HepG2 (cell line): ENCODE measurements around the gene ALS2. TPM values are rescaled to one million over a fixed set of nuclear protein-coding genes. Genes with fewer than 3 reads are reported as not detected.

Experiments used
- ATAC-seq: fragments of 200-7000 bp; cut with Tn5 transposase; 3 replicates; pipeline ENCODE4 v1.9.1; 2020; ENCODE audit warnings: mild to moderate bottlenecking, moderate library complexity
- BruUV-seq: library from RNA; stranded (reverse); fragments of 400-500 nt; replicated peaks from 2 replicates; lab custom pipeline; 2021; lab: Mats Ljungman, UMichigan
- CTCF ChIA-PET: fragments of 300-600 bp; formaldehyde crosslinking; extraction: SDS; loops from one replicate; lab custom pipeline; 2021; ENCODE audit warnings: low total read pairs, inconsistent platforms, low intra/inter-chr PET ratio; lab: Yijun Ruan, JAX
- POLR2A ChIA-PET: fragments of 350-600 bp; sonication (Branson Sonifier 250); formaldehyde crosslinking; loops from one replicate; lab custom pipeline; 2020; ENCODE audit warnings: antibody characterized with exemption, inconsistent platforms; lab: Yijun Ruan, JAX
- DNase-seq: peaks from one replicate; pipeline ENCODE4 v3.0.0-alpha.2; 2015; ENCODE audit warnings: low spot score
- FAIRE-seq: peaks from 3 replicates; lab custom pipeline; 2011; peaks lifted over from hg19 to GRCh38; lab: Jason Lieb, UNC
- H2AFZ ChIP-seq: one replicate; pipeline ENCODE4 v1.6.1; 2011; ENCODE audit warnings: low read length, inconsistent platforms
- H3K27ac ChIP-seq: fragments of 300-600 bp; 3 replicates; pipeline ENCODE4 v1.8.0; 2011; ENCODE audit warnings: mixed run types, mild to moderate bottlenecking, mixed read lengths, low read length, inconsistent platforms; ENCODE audit not compliant: insufficient read depth; ENCODE audit errors: extremely low read length
- H3K27me3 ChIP-seq, 2 experiments: fragments of 200-600 bp in 1 of 2; 2 replicates in 1 of 2; 3 replicates in 1 of 2; pipeline versions ENCODE4 v1.6.0 to v1.8.0; 2011; ENCODE audit warnings: low read length in 2 of 2, mild to moderate bottlenecking in 2 of 2, moderate library complexity in 2 of 2, inconsistent platforms in 1 of 2; ENCODE audit not compliant: insufficient read depth in 2 of 2, control insufficient read depth in 1 of 2
- H3K36me3 ChIP-seq, 2 experiments: fragments of 200-600 bp in 1 of 2; replicated peaks in 1 of 2; 2 replicates in 1 of 2; 3 replicates in 1 of 2; pipeline versions ENCODE4 v1.5.1 to v1.8.0; 2011; ENCODE audit warnings: low read length in 2 of 2, inconsistent platforms in 1 of 2; ENCODE audit not compliant: insufficient read depth in 2 of 2, control insufficient read depth in 1 of 2
- H3K4me1 ChIP-seq: 2 replicates; pipeline ENCODE4 v1.5.1; 2012; ENCODE audit warnings: low read length, inconsistent platforms; ENCODE audit not compliant: insufficient read depth
- H3K4me2 ChIP-seq: 2 replicates; pipeline ENCODE4 v1.6.0; 2011; ENCODE audit warnings: low read depth, low read length, inconsistent platforms
- H3K4me3 ChIP-seq, 3 experiments: fragments of 200-600 bp in 1 of 3; sonication (generic), shearing (Covaris generic) in 1 of 3; replicated peaks in 1 of 3; 2 replicates each; pipeline ENCODE4 v1.5.1; 2011 to 2016; ENCODE audit warnings: low read length in 3 of 3, inconsistent platforms in 2 of 3, low read depth in 2 of 3, mild to moderate bottlenecking in 2 of 3, control low read depth in 1 of 3, mixed read lengths in 1 of 3; ENCODE audit not compliant: insufficient read depth in 1 of 3
- H3K79me2 ChIP-seq: one replicate; pipeline ENCODE4 v1.6.1; 2011; ENCODE audit warnings: low read length, inconsistent platforms; ENCODE audit not compliant: insufficient read depth
- H3K9ac ChIP-seq: 2 replicates; pipeline ENCODE4 v1.6.0; 2011; ENCODE audit warnings: mild to moderate bottlenecking, low read depth, low read length, inconsistent platforms; ENCODE audit not compliant: insufficient read depth
- H3K9me3 ChIP-seq: 2 replicates; pipeline ENCODE4 v1.5.1; 2012; ENCODE audit warnings: mild to moderate bottlenecking, low read length
- H4K20me1 ChIP-seq: 2 replicates; pipeline ENCODE4 v1.6.0; 2011; ENCODE audit warnings: inconsistent platforms, mild to moderate bottlenecking, low read length, moderate library complexity; ENCODE audit not compliant: insufficient read depth
- CBFB ChIP-seq: sonication (generic); formaldehyde crosslinking; IDR thresholded peaks from 2 replicates; pipeline ENCODE4 v1.4.0; 2020; ENCODE audit warnings: missing genetic modification reagents
- ISL2 ChIP-seq: sonication (generic); formaldehyde crosslinking; IDR thresholded peaks from 2 replicates; pipeline ENCODE4 v1.5.0; 2020; ENCODE audit warnings: missing genetic modification reagents
- NFE2L1 ChIP-seq: sonication (generic); formaldehyde crosslinking; IDR thresholded peaks from 2 replicates; pipeline ENCODE4 v1.4.0; 2020; ENCODE audit warnings: missing genetic modification reagents, mild to moderate bottlenecking, borderline replicate concordance
- SNRNP70 ChIP-seq: fragments of 200-400 bp; formaldehyde crosslinking; IDR thresholded peaks from 2 replicates; pipeline ENCODE4 v1.6.1; 2017; ENCODE audit warnings: mild to moderate bottlenecking, low read depth, low read length, moderate library complexity
- ZNF207 ChIP-seq: fragments of 450-650 bp; IDR thresholded peaks from 2 replicates; pipeline ENCODE4 v1.6.1; 2016; ENCODE audit warnings: antibody characterized with exemption, borderline replicate concordance
- WGBS: methylation state at CpG from one replicate; pipeline ENCODE4 v1.1.6; 2017; ENCODE audit warnings: low lambda C conversion rate; 5-methylcytosine and 5-hydroxymethylcytosine counted together
- in situ Hi-C: cut with HindIII; loops from 2 replicates; pipeline ENCODE4 v1.10.0; 2017; ENCODE audit warnings: low pct_unique_long_range_greater_than_20kb; ENCODE audit not compliant: extremely low pct_ligation_motif_present
- intact Hi-C: fragments of 100-400 bp; cut with micrococcal nuclease; formaldehyde crosslinking; loops from one replicate; pipeline ENCODE4 v1.10.0; 2022; ENCODE audit not compliant: unreplicated experiment
- polyA plus RNA-seq, 8 experiments: library from polyadenylated mRNA; depleted of rRNA in 3 of 8; stranded (reverse) in 7 of 8; unstranded in 1 of 8; fragments of >200 nt; fragmentation: Illumina TruSeq in 4 of 8; extraction: Trizol in 4 of 8; gene quantifications; 2 replicates each; pipeline versions ENCODE4 v1.2.1 to v1.2.3, GENCODE V29; 2011 to 2016; ENCODE audit warnings: low read depth in 4 of 8, missing spikeins in 1 of 8, mixed read lengths in 1 of 8; ENCODE audit not compliant: insufficient read depth in 1 of 8
- total RNA-seq, 5 experiments: library from RNA; depleted of rRNA; stranded (reverse); fragments of >200 nt; fragmentation: Illumina TruSeq; extraction: Trizol; gene quantifications; 2 replicates each; pipeline ENCODE4 v1.2.3, GENCODE V29; 2016; ENCODE audit warnings: low read depth in 1 of 5
- TF ChIP-seq, protein P1 (sequence below): sonication (generic); formaldehyde crosslinking; IDR thresholded peaks from 2 replicates; pipeline ENCODE4 v1.4.0; 2020; ENCODE audit warnings: missing genetic modification reagents
- TF ChIP-seq, protein P2 (sequence below): sonication (generic); formaldehyde crosslinking; IDR thresholded peaks from 2 replicates; pipeline ENCODE4 v1.9.0; 2021; ENCODE audit warnings: missing genetic modification reagents, borderline replicate concordance
- TF ChIP-seq, protein P3 (sequence below): IDR thresholded peaks from 2 replicates; pipeline ENCODE4 v1.6.1; 2016; ENCODE audit warnings: control low read depth
- TF ChIP-seq, protein P4 (sequence below): sonication (generic); formaldehyde crosslinking; IDR thresholded peaks from 2 replicates; pipeline ENCODE4 v1.4.0; 2020; ENCODE audit warnings: missing genetic modification reagents, borderline replicate concordance
- TF ChIP-seq, protein P5 (sequence below): sonication (generic); formaldehyde crosslinking; IDR thresholded peaks from 2 replicates; pipeline ENCODE4 v1.5.1; 2020; ENCODE audit warnings: missing genetic modification reagents, mild to moderate bottlenecking, borderline replicate concordance

Gene ALS2
- total and polyA plus RNA-seq, 2 of the 13 experiments (the other 11 are each of a cell fraction or from before 2014, with no cell fraction given) = 12.7 to 19.3 TPM

DNA sequence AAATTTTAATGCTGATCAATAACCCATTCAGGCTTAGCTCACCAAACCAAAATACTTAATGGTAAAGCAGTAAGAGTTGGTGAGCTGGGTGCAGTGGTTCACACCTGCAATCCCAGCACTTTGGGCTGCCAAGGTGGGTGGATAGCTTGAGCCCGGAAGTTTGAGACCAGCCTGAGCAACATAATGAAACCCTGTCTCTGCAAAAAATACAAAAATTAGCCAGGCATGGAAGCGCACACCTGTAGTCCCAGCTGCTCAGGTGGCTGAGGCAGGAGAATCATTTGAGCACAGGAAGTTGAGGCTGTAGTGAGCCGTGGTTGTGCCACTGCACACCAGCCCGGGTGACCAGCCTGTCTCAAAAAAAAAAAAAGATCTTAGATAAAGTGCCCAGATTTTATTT is 46.6 kb downstream of the ALS2 start:
- POLR2A ChIA-PET = no interaction called here
- no peak overlapping the region for H3K4me2 ChIP-seq
- no peaks in the 10 kb centered on the region for H4K20me1 ChIP-seq
- in situ Hi-C loops (no loop called here), intact Hi-C loops (no loop called here)
- CTCF ChIA-PET = no interaction called here
- H3K79me2 ChIP-seq = no peaks in the 10 kb centered on the region
- FAIRE-seq (no peak), DNase-seq (no peak), ATAC-seq (no peak)
- H3K9ac ChIP-seq = no peak overlapping the region
- peaks cover 13% of the 10 kb centered on the region for H3K4me1 ChIP-seq
- no peaks in the 10 kb centered on the region; a peak in 2 of 5 replicates for H3K36me3 ChIP-seq
- H3K4me3 ChIP-seq = no peak overlapping the region
- H3K27me3 ChIP-seq = no peaks in the 10 kb centered on the region
- no peak overlapping the region for H2AFZ ChIP-seq
- BruUV-seq = no TSS peak
- no peak overlapping the region for H3K27ac ChIP-seq
- 95% methylated on average over 4 of the region's 4 CpGs for WGBS
- H3K9me3 ChIP-seq = no peaks in the 10 kb centered on the region
- TF ChIP-seq, protein P1, sequence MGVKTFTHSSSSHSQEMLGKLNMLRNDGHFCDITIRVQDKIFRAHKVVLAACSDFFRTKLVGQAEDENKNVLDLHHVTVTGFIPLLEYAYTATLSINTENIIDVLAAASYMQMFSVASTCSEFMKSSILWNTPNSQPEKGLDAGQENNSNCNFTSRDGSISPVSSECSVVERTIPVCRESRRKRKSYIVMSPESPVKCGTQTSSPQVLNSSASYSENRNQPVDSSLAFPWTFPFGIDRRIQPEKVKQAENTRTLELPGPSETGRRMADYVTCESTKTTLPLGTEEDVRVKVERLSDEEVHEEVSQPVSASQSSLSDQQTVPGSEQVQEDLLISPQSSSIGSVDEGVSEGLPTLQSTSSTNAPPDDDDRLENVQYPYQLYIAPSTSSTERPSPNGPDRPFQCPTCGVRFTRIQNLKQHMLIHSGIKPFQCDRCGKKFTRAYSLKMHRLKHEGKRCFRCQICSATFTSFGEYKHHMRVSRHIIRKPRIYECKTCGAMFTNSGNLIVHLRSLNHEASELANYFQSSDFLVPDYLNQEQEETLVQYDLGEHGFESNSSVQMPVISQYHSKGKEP (CRISPR knock-in tag) = no peak
- TF ChIP-seq, protein P2, sequence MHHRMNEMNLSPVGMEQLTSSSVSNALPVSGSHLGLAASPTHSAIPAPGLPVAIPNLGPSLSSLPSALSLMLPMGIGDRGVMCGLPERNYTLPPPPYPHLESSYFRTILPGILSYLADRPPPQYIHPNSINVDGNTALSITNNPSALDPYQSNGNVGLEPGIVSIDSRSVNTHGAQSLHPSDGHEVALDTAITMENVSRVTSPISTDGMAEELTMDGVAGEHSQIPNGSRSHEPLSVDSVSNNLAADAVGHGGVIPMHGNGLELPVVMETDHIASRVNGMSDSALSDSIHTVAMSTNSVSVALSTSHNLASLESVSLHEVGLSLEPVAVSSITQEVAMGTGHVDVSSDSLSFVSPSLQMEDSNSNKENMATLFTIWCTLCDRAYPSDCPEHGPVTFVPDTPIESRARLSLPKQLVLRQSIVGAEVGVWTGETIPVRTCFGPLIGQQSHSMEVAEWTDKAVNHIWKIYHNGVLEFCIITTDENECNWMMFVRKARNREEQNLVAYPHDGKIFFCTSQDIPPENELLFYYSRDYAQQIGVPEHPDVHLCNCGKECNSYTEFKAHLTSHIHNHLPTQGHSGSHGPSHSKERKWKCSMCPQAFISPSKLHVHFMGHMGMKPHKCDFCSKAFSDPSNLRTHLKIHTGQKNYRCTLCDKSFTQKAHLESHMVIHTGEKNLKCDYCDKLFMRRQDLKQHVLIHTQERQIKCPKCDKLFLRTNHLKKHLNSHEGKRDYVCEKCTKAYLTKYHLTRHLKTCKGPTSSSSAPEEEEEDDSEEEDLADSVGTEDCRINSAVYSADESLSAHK (CRISPR knock-in tag) = no peak
- TF ChIP-seq, protein P3, sequence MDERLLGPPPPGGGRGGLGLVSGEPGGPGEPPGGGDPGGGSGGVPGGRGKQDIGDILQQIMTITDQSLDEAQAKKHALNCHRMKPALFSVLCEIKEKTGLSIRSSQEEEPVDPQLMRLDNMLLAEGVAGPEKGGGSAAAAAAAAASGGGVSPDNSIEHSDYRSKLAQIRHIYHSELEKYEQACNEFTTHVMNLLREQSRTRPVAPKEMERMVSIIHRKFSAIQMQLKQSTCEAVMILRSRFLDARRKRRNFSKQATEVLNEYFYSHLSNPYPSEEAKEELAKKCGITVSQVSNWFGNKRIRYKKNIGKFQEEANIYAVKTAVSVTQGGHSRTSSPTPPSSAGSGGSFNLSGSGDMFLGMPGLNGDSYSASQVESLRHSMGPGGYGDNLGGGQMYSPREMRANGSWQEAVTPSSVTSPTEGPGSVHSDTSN (CRISPR knock-in tag) = no peak
- no peak for TF ChIP-seq CBFB (CRISPR knock-in tag)
- TF ChIP-seq, protein P4, sequence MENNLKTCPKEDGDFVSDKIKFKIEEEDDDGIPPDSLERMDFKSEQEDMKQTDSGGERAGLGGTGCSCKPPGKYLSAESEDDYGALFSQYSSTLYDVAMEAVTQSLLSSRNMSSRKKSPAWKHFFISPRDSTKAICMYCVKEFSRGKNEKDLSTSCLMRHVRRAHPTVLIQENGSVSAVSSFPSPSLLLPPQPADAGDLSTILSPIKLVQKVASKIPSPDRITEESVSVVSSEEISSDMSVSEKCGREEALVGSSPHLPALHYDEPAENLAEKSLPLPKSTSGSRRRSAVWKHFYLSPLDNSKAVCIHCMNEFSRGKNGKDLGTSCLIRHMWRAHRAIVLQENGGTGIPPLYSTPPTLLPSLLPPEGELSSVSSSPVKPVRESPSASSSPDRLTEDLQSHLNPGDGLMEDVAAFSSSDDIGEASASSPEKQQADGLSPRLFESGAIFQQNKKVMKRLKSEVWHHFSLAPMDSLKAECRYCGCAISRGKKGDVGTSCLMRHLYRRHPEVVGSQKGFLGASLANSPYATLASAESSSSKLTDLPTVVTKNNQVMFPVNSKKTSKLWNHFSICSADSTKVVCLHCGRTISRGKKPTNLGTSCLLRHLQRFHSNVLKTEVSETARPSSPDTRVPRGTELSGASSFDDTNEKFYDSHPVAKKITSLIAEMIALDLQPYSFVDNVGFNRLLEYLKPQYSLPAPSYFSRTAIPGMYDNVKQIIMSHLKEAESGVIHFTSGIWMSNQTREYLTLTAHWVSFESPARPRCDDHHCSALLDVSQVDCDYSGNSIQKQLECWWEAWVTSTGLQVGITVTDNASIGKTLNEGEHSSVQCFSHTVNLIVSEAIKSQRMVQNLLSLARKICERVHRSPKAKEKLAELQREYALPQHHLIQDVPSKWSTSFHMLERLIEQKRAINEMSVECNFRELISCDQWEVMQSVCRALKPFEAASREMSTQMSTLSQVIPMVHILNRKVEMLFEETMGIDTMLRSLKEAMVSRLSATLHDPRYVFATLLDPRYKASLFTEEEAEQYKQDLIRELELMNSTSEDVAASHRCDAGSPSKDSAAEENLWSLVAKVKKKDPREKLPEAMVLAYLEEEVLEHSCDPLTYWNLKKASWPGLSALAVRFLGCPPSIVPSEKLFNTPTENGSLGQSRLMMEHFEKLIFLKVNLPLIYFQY (CRISPR knock-in tag) = no peak
- no peak for TF ChIP-seq ZNF207
- no peak for TF ChIP-seq NFE2L1 (CRISPR knock-in tag)
- TF ChIP-seq ISL2 = no peak
- TF ChIP-seq, protein P5, sequence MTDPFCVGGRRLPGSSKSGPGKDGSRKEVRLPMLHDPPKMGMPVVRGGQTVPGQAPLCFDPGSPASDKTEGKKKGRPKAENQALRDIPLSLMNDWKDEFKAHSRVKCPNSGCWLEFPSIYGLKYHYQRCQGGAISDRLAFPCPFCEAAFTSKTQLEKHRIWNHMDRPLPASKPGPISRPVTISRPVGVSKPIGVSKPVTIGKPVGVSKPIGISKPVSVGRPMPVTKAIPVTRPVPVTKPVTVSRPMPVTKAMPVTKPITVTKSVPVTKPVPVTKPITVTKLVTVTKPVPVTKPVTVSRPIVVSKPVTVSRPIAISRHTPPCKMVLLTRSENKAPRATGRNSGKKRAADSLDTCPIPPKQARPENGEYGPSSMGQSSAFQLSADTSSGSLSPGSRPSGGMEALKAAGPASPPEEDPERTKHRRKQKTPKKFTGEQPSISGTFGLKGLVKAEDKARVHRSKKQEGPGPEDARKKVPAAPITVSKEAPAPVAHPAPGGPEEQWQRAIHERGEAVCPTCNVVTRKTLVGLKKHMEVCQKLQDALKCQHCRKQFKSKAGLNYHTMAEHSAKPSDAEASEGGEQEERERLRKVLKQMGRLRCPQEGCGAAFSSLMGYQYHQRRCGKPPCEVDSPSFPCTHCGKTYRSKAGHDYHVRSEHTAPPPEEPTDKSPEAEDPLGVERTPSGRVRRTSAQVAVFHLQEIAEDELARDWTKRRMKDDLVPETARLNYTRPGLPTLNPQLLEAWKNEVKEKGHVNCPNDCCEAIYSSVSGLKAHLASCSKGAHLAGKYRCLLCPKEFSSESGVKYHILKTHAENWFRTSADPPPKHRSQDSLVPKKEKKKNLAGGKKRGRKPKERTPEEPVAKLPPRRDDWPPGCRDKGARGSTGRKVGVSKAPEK (CRISPR knock-in tag) = no peak
- no peak for TF ChIP-seq SNRNP70
